Measurements from ENCODE around the gene MYLK4.
"Not testable (repeated sequence)": the region's sequence is repeated elsewhere in the genome, so short reads cannot be mapped to it uniquely, and the experiment has no call there.

Gene MYLK4

GRCh38 chr6:2777249-2777648 is 26.5 kb upstream of the MYLK4 start:
- DNase-seq (ENCODE audit: low read depth), result no peak

- no peak for DNase-seq (ENCODE audit: low read depth)
These were observed 24.3 kb upstream of the MYLK4 start for GRCh38 chr6:2775003-2775402.

DNA sequence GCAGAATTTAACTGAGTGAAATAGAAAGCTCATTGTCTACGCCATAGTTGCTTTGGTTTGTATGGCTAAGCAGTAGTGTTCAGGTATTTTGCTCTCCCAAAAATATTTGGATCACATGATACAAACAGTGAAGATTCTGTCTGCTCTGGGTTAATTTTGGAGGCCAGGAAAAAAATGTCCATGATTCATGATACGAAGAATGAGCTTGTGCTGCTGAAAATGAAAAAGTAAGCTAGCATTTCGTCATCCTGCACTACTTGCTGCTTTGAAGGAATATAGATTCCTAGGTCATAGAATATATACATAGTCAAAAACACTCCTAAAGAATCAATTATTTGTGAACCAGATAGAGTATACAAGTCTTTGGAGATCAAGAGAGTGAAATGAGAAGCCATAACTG is 22.7 kb upstream of the MYLK4 start:
- no peak for DNase-seq (ENCODE audit: low read depth)

GRCh38 chr6:2772840-2773239 is 22.1 kb upstream of the MYLK4 start:
- no peak for DNase-seq (ENCODE audit: low read depth)

- no peak for DNase-seq (ENCODE audit: low read depth)
These were observed 20.4 kb upstream of the MYLK4 start for GRCh38 chr6:2771079-2771478.

DNA sequence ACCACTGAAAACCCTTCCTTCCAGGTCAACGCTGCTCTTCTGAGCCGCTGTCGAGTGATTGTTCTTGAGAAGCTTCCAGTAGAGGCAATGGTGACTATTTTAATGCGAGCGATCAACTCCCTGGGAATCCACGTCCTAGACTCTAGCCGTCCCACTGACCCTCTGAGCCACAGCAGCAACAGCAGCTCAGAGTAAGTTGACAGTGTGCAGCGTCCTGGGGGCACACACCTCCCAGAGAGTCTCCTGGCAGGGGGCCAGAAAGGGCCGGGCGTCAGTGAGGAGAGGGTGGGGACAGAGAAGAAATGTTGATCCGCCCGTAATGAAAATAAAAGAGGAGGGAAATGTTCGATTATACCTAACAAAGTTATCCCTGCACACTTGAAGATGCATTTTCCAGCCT is 19.4 kb upstream of the MYLK4 start:
- DNase-seq (ENCODE audit: low read depth), result no peak

DNA sequence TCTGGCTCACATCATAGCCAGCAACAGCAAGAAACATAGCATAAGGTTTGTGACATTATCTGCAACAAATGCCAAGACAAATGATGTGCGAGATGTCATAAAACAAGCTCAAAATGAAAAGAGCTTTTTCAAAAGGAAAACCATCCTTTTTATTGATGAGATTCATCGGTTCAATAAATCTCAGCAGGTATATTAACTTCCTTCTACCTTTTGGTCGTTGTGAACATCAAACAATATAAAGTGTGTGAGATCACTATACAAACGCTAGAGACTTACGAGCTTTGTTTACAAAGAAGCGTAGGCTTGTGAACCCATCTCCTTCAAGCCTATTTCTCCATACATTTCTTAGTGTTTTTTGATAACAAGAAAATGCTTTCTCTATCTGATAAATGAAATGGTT is 18.0 kb upstream of the MYLK4 start:
- no peak for DNase-seq (ENCODE audit: low read depth)

DNA sequence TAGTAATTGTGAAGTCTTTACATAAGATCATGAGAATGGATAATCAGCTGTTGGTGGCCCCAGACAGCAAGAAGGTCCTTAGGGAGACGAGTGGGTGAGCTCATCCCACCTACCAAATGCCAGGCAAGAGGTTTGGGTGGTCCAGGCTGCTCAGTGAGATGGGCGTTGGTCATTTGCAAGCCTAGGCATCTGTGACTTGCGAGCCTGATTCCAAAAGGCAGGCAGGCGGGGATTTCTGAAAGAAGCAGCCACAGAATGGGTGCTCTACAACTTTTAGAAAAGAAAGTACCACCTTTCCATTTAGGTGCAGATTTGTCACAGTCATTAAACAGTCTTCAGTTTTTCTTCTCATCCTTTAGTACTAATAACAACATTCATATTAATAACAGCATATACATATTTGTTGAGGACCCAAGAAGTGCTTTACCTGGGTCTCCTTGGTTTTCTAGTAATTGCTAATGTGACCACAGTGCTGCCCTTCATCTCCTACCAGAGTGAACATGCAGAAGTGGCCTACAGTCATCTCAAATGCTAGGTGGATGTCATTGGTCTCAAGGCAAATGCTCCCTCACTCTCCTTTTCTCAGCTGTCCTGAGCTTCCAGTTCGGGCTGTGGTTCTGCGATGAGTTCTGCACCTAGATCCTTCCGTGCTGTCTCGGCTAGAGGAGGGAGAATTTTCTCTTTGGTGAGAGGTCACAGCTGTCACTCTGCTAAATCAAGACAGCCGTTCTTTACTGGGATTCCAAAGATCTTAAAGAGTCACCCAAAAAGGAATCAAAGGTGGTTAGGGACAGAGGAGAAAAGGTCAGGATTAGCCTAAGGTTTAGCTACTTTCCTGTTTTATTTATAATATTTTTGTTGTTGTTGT is 17.2 kb upstream of the MYLK4 start:
- DNase-seq (ENCODE audit: low read depth), result no peak

GRCh38 chr6:2766767-2767656 is 16.3 kb upstream of the MYLK4 start:
- DNase-seq (ENCODE audit: low read depth), result no peak

DNA sequence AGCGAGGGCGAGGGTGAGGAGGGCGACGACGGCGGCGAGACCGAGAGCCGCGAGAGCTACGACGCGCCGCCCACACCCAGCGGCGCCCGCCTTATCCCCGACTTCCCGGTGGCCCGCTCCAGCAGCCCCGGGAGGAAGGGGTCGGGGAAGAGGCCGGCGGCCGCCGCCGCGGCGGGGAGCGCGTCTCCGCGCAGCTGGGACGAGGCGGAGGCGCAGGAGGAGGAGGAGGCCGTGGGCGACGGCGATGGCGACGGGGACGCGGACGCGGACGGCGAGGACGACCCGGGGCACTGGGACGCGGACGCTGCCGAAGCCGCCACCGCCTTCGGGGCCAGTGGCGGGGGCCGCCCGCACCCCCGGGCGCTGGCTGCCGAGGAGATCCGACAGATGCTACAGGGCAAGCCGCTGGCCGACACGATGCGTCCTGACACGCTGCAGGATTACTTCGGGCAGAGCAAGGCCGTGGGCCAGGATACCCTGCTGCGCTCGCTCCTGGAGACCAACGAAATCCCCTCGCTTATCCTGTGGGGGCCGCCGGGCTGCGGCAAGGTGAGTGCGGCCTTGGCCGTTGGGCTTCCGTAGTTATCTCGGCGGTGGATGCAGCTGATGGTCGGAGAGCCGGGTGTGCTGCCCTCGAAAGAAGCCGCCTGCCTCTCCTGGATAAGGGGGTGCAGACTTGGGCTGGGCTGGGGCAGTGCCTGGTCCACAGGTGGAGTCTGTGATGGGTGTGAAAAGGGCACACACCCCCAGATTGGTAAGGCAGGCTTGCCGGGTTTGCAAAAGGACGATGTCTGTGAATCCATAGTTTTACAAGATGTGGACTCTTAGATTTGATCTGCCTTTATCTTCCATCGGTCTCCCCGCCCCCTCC is 15.4 kb upstream of the MYLK4 start:
- no peak for DNase-seq (ENCODE audit: low read depth)

GRCh38 chr6:2765166-2765895 is 14.6 kb upstream of the MYLK4 start, which contains the start of gene WRNIP1:
WRNIP1 (plus strand) TSS chr6:2765393; CDS start chr6:2765623, 230 bp downstream.
- DNase-seq (ENCODE audit: low read depth), result peak; percentile 80

DNA sequence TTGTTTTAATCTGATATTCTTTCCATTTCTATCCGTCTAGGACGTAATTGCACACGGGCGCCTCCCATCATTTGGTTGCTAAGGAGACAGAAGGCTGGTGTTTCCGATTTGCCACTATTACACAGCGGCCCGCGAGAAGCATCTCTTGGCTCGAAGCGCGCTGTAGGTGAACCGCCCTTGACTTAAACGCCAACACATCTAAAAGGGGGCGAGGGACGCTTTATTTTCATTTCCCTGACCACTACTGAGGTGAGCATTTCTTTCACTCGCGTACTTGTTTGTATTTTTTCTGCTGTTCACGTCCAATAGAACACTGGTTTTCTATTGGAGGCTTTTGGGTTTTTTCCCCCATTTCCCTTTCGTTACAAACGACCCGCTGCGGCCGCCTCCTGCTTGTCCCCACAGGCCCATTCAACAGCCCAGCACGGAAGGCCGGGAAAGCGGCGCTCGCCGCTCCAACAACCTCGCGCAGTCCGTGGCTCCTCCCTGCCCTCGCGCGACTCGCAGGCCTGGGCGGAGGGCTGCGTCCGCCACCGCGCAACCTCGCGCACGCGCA is 14.0 kb upstream of the MYLK4 start:
- no peak for DNase-seq (ENCODE audit: low read depth)

DNA sequence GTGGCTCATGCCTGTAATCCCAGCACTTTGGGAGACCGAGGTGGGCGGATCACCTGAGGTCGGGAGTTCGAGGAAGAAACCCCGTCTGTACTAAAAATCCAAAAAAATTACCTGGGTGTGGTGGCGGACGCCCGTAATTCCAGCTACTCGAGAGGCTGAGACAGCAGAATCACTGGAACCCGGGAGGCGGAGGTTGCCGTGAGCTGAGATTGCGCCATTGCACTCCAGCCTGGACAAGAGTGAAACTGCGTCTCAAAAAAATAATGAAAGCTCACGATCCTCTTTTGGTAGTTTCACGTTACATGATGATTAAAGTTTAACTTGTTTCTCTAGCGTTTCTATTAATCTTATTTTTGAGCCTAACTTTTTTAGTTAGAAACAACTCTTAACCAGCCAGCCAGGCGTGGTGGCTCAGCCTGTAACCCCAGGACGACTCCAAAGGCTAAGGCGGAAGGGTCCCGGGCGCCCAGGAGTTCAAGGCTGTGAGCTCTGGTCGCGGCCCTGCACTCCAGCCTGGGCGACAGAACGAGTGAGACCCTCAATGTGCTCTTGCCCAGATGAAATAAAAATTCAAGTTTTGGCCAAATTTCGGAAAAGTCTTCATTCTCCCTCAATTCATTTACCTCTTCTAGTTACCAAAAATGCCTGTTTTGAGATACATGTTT is 13.3 kb upstream of the MYLK4 start:
- DNase-seq (ENCODE audit: low read depth), result no peak

DNA sequence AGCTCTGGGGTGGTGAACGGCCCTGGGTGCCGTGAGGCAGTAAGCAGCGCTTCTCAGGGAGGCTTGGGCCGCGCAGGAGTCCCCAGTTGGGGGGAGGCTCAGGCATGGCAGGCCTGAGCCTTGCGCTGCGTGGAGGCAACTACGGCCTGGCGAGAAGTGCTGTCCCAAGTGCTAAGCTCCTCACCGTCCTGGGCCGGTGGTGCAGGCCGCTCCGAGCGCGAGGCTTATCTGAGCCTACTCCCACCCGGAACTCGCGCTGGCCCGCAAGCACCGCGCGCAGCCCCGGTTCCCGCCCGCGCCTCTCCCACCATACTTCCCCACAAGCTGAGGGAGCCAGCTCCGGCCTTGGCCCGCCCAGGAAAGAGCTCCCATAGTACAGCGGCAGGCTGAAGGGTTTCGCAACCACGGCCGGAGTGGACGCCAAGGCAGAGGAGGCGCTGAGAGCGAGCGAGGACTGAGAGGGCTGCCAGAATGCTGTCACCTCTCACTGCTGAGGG is 12.7 kb upstream of the MYLK4 start:
- DNase-seq (ENCODE audit: low read depth), result no peak

- not testable (repeated sequence) for DNase-seq (ENCODE audit: low read depth)
These were observed 12.1 kb upstream of the MYLK4 start for GRCh38 chr6:2762868-2763267.

DNA sequence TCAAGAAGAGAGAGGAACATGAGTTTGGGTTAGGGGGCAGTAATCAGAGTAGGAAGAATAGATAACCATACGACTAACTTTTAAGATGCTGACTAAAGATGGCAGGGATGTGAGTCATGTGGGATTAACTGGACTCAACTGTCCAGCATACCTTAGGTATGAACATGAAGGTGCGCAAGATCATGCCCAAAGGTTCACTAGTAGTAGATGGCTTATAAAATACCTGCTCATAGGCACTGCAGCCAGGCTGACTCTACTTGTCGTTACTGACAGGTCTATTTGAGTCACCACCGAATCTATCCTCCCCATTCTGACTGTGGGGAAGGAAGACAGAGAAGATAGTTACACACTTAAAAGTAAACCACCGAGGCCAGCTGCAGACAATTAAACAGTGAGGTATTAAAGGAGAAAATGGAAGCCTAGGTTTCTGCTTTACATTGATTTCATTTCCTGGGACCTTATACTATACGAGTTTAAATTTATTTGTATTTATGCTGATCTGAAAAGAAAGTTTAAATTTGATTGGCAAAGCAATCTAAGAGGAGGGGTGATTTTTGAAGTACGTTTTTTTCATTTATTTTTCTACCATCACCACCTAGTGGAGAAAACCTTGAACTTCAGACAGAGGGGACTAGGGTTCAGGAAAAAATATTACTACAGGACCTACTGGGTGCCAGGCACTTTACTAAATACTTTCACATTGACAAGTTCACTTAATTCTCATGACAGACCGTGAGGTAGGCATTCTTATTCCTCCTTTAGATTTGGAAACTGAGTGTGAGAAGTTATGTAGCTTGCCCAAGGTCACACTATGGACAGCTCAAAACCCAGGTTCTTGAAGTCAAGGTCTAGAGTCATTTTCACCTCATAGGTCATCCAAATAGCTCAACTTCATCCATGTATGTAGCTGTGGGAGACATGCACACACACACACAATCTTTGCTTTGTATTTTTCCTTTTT is 10.4 kb upstream of the MYLK4 start:
- no peak for DNase-seq (ENCODE audit: low read depth)

GRCh38 chr6:2758980-2759379 is 8.3 kb upstream of the MYLK4 start:
- DNase-seq (ENCODE audit: low read depth), result no peak

DNA sequence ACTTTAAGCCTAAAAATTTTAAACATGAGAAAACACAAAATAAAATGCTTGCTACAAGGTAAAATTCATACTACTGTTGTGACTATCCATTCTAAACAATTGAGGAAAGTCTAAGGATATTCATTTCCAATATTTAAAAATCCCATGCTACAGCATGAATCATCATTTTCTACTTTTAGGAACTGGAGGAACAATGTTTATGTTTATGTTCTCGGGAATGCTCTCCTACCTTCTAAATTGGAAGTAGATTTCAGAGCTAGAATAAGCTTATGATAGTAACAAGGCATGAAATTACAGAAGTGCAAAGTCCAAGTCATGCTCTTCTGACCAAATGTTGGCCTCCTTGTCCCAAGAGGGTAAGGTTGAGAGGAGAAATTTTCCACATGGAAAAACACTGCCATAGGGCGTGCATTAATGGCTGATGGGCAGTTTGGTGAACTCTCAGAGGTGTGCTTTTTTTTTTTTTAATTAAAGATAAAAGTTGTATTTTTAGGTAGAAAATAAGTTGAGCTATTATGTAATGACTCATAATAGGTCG is 6.0 kb upstream of the MYLK4 start:
- DNase-seq (ENCODE audit: low read depth), result no peak

DNA sequence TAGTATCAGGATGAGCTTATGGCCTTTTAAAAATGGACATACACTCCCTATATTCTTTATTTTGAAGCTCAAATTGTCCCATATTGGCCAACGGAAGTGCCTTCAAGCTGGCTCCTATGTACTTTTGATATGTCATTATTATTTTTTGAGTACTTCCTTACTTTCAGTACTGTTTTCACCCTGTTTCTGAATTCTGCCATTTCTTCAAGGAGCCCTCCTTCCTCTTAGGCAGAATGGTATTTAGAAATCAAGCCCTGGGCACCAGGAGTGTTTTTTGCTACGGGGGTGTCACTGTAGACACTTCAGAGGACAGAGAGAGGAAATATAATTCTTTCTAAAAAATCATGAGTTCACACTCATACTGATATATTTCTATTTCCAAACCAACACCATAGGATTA is 5.5 kb upstream of the MYLK4 start:
- no peak for DNase-seq (ENCODE audit: low read depth)

Data from CMK (cell line).